Measurements from ENCODE around the gene ADGRA3. TPM values are rescaled to one million over a fixed set of nuclear protein-coding genes. Genes with fewer than 3 reads are reported as not detected.

The ADGRA3 gene
- total RNA-seq, 6 donors from 2014 or later = 9.2 to 32.7 (median 17.2) TPM

DNA sequence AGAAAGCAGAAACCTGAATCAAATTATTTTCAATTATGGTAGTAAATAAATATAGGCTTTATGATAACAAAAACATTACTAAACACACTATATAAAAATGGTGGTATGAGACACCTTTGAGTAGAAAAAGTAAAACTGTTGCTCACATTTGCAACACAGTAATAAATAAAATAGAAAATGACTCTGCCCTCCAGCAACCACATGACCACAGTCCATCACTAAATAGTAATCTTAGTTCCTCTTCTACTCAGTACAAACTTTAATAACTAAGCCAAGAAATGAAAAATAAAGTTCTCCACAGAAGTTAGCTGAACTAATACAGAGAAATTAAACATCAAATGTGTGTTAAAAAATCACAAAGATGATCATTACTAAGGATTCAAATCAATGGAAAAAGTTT is 108.5 kb downstream of the ADGRA3 start:
- Histone ChIP-seq H3K27ac (no peak overlapping the region), H3K9me3 (no peaks in the 10 kb centered on the region), H3K4me3 (no peak overlapping the region), H3K4me1 (no peaks in the 10 kb centered on the region), H3K27me3 (no peaks in the 10 kb centered on the region), H3K36me3 (no peaks in the 10 kb centered on the region)
- ATAC-seq (ENCODE audit: low FRiP score in 2 of 2) (no peak), DNase-seq (no peak)
- TF ChIP-seq POLR2AphosphoS5 (IDR thresholded peaks at IDR 0.05) (no peak), EP300 (IDR thresholded peaks at IDR 0.05) (no peak), POLR2A (IDR thresholded peaks at IDR 0.05) (no peak)
- TF ChIP-seq, protein P1, sequence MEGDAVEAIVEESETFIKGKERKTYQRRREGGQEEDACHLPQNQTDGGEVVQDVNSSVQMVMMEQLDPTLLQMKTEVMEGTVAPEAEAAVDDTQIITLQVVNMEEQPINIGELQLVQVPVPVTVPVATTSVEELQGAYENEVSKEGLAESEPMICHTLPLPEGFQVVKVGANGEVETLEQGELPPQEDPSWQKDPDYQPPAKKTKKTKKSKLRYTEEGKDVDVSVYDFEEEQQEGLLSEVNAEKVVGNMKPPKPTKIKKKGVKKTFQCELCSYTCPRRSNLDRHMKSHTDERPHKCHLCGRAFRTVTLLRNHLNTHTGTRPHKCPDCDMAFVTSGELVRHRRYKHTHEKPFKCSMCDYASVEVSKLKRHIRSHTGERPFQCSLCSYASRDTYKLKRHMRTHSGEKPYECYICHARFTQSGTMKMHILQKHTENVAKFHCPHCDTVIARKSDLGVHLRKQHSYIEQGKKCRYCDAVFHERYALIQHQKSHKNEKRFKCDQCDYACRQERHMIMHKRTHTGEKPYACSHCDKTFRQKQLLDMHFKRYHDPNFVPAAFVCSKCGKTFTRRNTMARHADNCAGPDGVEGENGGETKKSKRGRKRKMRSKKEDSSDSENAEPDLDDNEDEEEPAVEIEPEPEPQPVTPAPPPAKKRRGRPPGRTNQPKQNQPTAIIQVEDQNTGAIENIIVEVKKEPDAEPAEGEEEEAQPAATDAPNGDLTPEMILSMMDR (IDR thresholded peaks at IDR 0.05) = no peak

DNA sequence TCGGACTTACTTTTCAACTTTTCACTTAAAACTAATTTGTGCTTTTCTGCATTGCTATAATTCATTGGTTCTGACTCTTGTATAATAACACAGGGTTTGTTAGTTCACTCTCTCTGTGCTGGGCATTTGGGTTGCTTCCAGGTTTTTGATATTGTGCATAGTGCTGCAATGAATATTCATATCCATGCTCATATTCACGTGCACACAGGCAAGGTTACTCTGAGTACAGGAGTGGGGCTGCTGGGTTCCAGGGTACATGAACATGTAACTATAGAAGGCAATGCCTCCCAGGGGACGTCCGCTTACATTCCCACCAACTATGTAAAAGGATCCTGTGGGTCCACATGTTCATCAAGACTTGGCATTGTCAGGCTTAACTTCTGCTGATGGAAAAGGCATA is 117.2 kb downstream of the ADGRA3 start:
- Histone ChIP-seq H3K27me3 (no peaks in the 10 kb centered on the region), H3K27ac (no peak overlapping the region), H3K9me3 (no peaks in the 10 kb centered on the region), H3K36me3 (no peaks in the 10 kb centered on the region), H3K4me1 (no peaks in the 10 kb centered on the region), H3K4me3 (no peak overlapping the region)
- no peak for DNase-seq
- TF ChIP-seq EP300 (IDR thresholded peaks at IDR 0.05) = no peak
- TF ChIP-seq POLR2A (IDR thresholded peaks at IDR 0.05) = no peak
- ATAC-seq (ENCODE audit: low FRiP score in 2 of 2) = no peak
- WGBS, 2 donors = 93 to 97% methylated on average over 4 of the region's 4 CpGs

DNA sequence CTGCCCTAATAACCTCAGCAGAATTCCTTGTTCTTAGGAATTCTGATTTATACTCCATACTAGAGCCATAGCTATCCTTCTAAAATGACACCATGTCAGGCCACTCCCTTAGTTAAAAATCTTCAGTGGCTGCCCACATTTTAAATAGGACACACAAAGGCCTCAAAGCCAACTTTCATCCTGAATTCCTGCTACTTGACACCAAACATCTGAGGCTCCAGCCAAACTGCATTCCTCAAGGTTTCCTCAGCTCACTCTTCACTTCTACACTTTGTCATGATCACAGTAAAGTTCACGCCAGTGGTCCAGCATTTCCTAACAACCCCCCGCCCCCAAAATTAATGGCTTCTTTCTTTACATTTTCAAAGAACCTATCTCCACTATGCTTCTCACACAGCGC is 124.3 kb downstream of the ADGRA3 start:
- TF ChIP-seq POLR2AphosphoS5 (IDR thresholded peaks at IDR 0.05) = no peak
- TF ChIP-seq, protein P1 (IDR thresholded peaks at IDR 0.05) = no peak
- no peak for TF ChIP-seq EP300 (IDR thresholded peaks at IDR 0.05)
- TF ChIP-seq POLR2A (IDR thresholded peaks at IDR 0.05) = no peak
- peaks cover 0 to 7% (median 0%) of the 10 kb centered on the region in 4 donors for H3K36me3 ChIP-seq
- no peaks in the 10 kb centered on the region for H3K4me1 ChIP-seq
- DNase-seq (no peak), ATAC-seq (ENCODE audit: low FRiP score in 2 of 2) (no peak)
- no peak overlapping the region for H3K27ac ChIP-seq
- H3K4me3 ChIP-seq = no peak overlapping the region
- H3K27me3 ChIP-seq = no peaks in the 10 kb centered on the region
- 87 to 94% methylated on average over 3 of the region's 3 CpGs for WGBS, 2 donors
- no peaks in the 10 kb centered on the region for H3K9me3 ChIP-seq

DNA sequence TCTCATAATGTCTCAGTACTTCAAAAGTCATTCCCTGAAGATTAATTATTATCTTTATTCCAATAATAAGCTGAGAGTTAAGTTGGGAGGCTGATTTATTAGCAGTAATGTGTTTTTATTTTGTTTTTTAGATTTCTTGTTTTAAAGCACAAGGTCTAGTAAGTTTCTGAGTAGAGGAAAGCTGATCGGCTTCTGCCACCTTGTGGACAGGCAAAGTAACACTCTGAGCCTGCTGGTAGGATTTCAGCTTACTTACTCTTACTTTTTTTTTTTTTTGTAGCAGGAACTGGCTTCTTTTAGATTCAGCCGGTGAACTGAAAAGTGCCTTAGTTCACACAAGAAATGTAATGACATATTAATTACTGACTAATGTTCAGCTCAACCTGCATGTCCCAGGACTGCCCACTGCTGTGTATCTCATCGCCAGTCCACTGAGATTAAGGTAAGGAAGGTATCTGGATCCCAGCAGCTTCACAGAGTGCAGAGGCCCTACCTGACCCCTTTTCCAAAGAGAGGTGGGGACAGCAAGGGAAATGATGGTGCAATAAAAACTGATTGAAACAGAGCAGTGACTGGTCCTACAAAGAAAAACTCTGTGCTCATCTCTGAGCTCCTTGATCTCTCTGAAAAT is 126.5 kb downstream of the ADGRA3 start:
- no peak overlapping the region for H3K4me3 ChIP-seq
- no peaks in the 10 kb centered on the region for H3K27me3 ChIP-seq
- H3K9me3 ChIP-seq = no peaks in the 10 kb centered on the region
- peak in 1 of 2 donors; percentile 61 for ATAC-seq (ENCODE audit: low FRiP score in 2 of 2)
- H3K4me1 ChIP-seq = no peaks in the 10 kb centered on the region
- WGBS, 2 donors = 31 to 42% methylated on average over 3 of the region's 3 CpGs
- TF ChIP-seq POLR2A (IDR thresholded peaks at IDR 0.05) = no peak
- TF ChIP-seq, protein P1 (IDR thresholded peaks at IDR 0.05) = peak; percentile 17 to 58 (median 48)
- H3K27ac ChIP-seq = no peak overlapping the region
- peaks cover 0 to 7% (median 0%) of the 10 kb centered on the region in 4 donors for H3K36me3 ChIP-seq
- no peak for DNase-seq

DNA sequence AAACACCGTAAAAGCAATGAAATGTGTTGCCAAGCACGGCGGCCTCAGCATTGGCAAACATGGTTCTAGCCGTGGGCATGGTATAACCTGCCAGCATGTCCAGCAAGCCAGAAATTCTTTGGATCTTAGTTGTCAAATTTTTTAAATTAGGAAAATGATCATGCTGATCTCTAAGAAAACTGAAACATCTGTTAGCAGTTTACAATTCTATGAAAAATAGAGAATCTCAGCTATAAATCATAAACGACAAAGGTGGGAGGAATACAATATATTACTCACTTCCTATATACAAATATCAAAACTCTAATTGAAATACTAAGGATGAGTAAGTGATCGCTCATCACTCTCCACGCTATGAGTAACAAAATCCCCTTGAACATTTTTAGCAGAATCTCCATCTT is 130.3 kb downstream of the ADGRA3 start:
- H3K4me1 ChIP-seq = no peaks in the 10 kb centered on the region
- ATAC-seq (ENCODE audit: low FRiP score in 2 of 2) (no peak), DNase-seq (no peak)
- TF ChIP-seq, protein P1 (IDR thresholded peaks at IDR 0.05) = no peak
- TF ChIP-seq POLR2A (IDR thresholded peaks at IDR 0.05) = no peak
- TF ChIP-seq EP300 (IDR thresholded peaks at IDR 0.05) = no peak
- TF ChIP-seq POLR2AphosphoS5 (IDR thresholded peaks at IDR 0.05) = no peak
- no peaks in the 10 kb centered on the region for H3K9me3 ChIP-seq
- no peak overlapping the region for H3K27ac ChIP-seq
- peaks cover 0 to 7% (median 0%) of the 10 kb centered on the region in 4 donors for H3K36me3 ChIP-seq
- WGBS, 2 donors = 86 to 89% methylated on average over 7 of the region's 7 CpGs
- no peaks in the 10 kb centered on the region for H3K27me3 ChIP-seq
- H3K4me3 ChIP-seq = no peak overlapping the region

Data from upper lobe of left lung (tissue), 6 donors.